Epithelial cell of proximal tubule (primary cell): Measurements from ENCODE around the gene NOC4L. TPM values are rescaled to one million over a fixed set of nuclear protein-coding genes. Genes with fewer than 3 reads are reported as not detected.
"Not testable (repeated sequence)": the region's sequence is repeated elsewhere in the genome, so short reads cannot be mapped to it uniquely, and the experiment has no call there.

ENCODE experiments used
- DNase-seq: peaks from one replicate; pipeline ENCODE4 v3.0.0-alpha.2; 2011; ENCODE audit warnings: low read depth
- H3K4me3 ChIP-seq: 2 replicates; pipeline ENCODE4 v1.5.1; 2011; ENCODE audit warnings: low read depth, mild to moderate bottlenecking, low read length
- total RNA-seq: library from RNA; depleted of rRNA; stranded (reverse); fragments of >200 nt; gene quantifications from 2 replicates; pipeline ENCODE4 v1.2.3, GENCODE V29; 2015
- TF ChIP-seq, protein P1 (sequence below): conservative IDR thresholded peaks from 2 replicates; pipeline ENCODE4 v1.5.1; 2012; ENCODE audit warnings: low read depth, mild to moderate bottlenecking, low read length

The NOC4L gene
- 42.2 and 45.0 TPM in 2 replicates for total RNA-seq

DNA sequence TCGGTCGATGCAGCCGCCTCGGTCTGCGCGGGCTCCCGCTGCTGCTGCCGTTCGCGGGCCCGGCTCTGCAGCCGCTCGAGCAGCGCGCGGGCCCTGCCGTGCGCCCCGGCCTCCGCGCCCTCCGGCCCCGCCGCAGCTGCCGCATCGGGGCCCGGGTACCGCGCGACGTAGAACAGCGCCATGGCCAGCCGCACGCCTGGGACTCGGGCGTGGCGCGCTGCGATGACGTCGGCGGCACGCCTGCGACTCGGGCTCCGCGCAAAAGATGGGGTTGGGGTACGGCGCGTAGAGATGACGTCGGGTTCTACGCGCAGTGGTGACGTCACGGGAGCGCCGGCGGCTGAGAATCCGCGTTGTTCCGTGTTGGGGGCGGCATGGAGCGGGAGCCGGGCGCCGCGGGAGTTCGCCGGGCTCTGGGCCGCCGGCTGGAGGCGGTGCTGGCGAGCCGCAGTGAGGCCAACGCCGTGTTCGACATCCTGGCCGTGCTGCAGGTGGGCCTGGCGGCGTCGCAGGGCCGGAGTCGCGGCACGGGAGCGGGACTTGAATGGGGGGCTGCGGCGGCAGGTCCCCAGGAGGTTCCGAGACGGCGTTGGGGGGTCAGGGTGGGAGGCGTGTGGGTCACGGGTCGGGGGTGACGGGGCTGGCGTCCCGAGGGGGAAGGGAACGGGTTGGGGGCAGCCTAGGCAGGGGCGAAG lies at the start of gene NOC4L, which contains the start of gene DDX51:
NOC4L (plus strand) TSS at position 343 of the 695 bp plus-strand sequence; CDS start at position 375, 32 bp downstream.
DDX51 (minus strand) TSS at position 205 of the 695 bp plus-strand sequence; CDS start at position 182, 23 bp downstream.
- peak within 1 kb of the TSS; percentile 93 for H3K4me3 ChIP-seq
- TF ChIP-seq, protein P1, sequence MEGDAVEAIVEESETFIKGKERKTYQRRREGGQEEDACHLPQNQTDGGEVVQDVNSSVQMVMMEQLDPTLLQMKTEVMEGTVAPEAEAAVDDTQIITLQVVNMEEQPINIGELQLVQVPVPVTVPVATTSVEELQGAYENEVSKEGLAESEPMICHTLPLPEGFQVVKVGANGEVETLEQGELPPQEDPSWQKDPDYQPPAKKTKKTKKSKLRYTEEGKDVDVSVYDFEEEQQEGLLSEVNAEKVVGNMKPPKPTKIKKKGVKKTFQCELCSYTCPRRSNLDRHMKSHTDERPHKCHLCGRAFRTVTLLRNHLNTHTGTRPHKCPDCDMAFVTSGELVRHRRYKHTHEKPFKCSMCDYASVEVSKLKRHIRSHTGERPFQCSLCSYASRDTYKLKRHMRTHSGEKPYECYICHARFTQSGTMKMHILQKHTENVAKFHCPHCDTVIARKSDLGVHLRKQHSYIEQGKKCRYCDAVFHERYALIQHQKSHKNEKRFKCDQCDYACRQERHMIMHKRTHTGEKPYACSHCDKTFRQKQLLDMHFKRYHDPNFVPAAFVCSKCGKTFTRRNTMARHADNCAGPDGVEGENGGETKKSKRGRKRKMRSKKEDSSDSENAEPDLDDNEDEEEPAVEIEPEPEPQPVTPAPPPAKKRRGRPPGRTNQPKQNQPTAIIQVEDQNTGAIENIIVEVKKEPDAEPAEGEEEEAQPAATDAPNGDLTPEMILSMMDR: no peak
- DNase-seq: peak; percentile 9

DNA sequence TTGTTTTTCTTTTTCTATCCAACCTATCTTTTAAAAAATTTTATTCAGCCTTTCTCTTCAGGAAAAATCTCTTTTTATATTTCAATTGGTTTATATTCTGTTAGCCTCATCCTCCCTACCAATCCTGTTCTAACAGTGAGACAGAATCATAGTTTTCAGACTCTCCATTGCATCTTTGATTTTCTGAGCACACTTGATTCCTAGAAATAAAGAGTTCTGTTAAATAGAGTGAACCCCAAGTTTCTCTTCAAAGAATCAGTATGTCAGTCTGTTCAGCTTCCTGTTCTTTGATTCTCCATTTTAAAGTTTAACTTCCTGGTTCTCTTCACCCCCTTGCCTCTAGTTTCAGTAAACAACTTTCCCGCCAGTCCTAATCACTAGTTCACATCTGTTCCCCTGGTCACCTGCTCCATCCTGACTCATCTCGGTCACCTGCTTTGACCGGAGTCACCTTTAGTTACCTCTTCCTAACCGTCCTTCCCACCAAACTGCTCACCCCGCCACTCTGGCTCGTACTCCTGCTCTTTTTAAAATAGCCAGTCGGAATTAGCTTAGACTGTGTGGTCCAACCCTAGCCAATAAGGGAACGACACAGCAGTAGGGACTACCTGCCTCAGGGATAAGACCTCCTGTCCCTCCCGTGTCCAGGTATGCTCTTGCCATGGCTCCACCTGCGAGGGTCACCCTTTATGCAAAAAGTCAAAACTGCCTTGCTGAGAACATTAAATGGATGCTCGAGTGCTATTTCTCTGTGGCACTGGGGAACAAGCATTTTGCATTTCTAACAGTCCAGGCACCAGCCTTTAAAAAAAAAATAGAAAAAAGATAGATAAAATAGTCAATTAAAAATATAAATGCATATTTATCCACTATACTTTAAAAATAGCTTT lies 48.5 kb upstream of the NOC4L start:
- H3K4me3 ChIP-seq: no peak overlapping the region
- TF ChIP-seq, protein P1: no peak
- DNase-seq: no peak

DNA sequence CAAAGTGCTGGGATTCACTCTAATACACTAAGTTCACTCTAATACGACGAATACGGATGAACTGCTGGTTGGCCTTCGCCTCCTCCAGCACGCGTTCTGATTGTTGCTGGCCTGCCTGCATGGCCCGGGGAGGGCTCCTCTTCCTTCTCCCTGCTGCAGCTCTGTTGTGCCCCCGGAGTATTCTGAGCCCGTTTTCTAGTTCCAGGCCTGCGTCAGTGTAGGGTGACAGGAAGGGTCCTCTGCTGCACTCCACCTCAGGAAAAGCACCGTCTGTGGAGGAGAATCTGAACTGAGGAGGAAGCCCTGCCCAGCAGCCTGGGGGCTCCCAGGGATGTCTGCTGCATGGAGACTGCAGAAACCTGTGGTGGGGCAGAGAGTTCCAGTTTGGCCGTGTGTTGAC lies 44.5 kb upstream of the NOC4L start:
- DNase-seq: no peak
- H3K4me3 ChIP-seq: no peak overlapping the region
- TF ChIP-seq, protein P1: no peak

DNA sequence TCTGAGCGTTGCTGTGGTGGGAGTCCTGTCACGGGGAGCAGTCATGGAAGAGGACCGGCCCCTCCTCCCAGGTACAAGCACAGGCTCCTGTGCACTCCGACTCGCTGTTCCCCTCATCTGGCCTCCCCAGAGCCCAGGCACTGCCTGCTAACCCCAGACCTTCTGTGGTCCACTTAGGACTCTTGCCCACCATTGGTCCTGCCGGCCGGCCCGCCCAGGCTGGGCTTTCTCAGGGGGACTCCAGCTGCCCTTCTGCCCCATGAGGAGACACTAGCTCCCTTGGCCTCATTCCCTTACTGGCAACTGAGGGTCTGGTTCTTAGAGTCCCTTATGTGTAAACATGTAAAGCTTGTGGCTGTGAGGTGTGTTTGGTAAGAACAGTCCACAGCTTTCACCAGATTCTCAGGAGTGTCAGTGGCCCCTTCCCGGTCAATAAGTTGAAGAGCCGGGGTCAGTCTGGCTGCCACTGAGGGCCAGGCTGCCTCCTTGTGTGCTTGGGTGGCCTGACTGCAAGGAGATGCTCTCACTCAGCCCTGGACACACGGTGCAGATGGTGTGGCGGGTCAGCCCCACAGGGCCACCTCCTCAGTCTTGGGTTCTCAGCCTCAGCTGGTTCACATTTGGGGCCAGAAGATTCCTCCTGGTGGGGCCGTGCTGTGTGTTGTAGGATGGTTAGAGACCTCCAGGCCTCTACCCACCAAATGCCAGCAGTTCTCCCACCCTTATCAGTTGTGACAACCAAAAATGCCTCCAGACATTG lies 43.8 kb upstream of the NOC4L start:
- TF ChIP-seq, protein P1: no peak
- no peak overlapping the region for H3K4me3 ChIP-seq
- no peak for DNase-seq

DNA sequence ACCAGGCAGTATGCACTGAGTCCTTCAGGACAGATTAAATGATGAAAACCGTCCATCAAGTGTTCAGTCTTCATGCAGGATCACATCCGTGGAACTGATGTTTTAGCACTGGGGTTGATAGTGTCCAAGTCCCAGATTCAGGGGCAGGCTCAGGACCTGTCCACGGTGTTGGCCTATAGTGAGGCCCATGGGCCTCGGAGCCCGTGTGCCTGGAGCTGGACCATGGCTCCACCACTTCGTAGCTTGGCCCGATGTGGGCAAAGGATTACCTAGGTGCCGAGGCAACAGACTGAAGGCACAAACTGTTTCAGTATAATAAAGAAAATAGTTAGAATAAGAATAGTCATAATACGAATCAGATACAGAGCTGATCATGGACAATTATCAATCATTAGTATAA lies 42.0 kb upstream of the NOC4L start:
- DNase-seq: no peak
- H3K4me3 ChIP-seq: no peak overlapping the region
- TF ChIP-seq, protein P1: no peak

DNA sequence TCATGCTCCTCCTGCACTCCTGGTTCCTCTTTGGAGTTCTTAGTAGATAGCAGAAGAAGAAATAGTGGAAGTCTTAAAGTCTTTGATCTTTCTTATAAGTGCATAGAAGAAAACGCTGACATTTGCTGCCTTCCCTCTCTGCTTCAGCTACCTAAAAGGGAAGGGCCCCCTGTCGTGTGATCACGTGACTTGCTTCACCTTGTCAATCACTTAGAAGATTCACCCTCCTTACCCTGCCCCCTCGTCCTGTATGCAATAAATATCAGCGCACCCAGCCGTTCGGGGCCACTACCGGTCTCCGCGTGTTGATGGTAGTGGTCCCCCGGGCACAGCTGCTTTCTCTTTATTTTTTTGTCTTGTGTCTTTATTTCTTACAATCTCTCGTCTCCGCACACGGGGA lies 41.2 kb upstream of the NOC4L start:
- not testable (repeated sequence) for DNase-seq, H3K4me3 ChIP-seq
